KMS-11 (cell line): Measurements from ENCODE around the gene TBC1D9.

Experiments
- H2AFZ ChIP-seq: fragments of 200-600 bp; sonication (generic); 2 replicates; pipeline ENCODE4 v1.6.1; 2016; ENCODE audit warnings: antibody characterized with exemption, mixed run types, low read depth
- H3K27ac ChIP-seq: fragments of 200-600 bp; sonication (generic); 2 replicates; pipeline ENCODE4 v1.6.1; 2016; ENCODE audit warnings: mild to moderate bottlenecking, mixed run types
- H3K27me3 ChIP-seq: fragments of 200-600 bp; sonication (generic); 2 replicates; pipeline ENCODE4 v1.6.1; 2017; ENCODE audit warnings: mild to moderate bottlenecking, low read depth, mixed run types, moderate library complexity; ENCODE audit not compliant: insufficient read depth
- H3K36me3 ChIP-seq: fragments of 200-600 bp; sonication (generic); 2 replicates; pipeline ENCODE4 v1.6.1; 2017; ENCODE audit warnings: mild to moderate bottlenecking, mixed run types; ENCODE audit not compliant: insufficient read depth
- H3K4me1 ChIP-seq: fragments of 200-600 bp; sonication (generic); 2 replicates; pipeline ENCODE4 v1.6.1; 2016; ENCODE audit warnings: mild to moderate bottlenecking, low read depth, mixed run types; ENCODE audit not compliant: poor library complexity, severe bottlenecking
- H3K4me2 ChIP-seq: fragments of 200-600 bp; sonication (generic); 2 replicates; pipeline ENCODE4 v1.7.0; 2016; ENCODE audit warnings: mild to moderate bottlenecking, mixed run types
- H3K4me3 ChIP-seq: fragments of 200-600 bp; sonication (generic); IDR thresholded peaks from 2 replicates; pipeline ENCODE4 v1.6.1; 2017; ENCODE audit warnings: low read depth, low read length, mixed read lengths; ENCODE audit not compliant: insufficient read depth
- H3K79me2 ChIP-seq: fragments of 200-600 bp; sonication (generic); 2 replicates; pipeline ENCODE4 v1.6.1; 2016; ENCODE audit warnings: low read depth, mixed run types; ENCODE audit not compliant: insufficient read depth
- H3K9ac ChIP-seq: fragments of 200-600 bp; sonication (generic); 2 replicates; pipeline ENCODE4 v1.6.1; 2016; ENCODE audit warnings: mild to moderate bottlenecking, mixed run types
- H4K20me1 ChIP-seq: fragments of 200-600 bp; sonication (generic); 2 replicates; pipeline ENCODE4 v1.6.1; 2016; ENCODE audit warnings: mild to moderate bottlenecking, mixed run types; ENCODE audit not compliant: insufficient read depth
- TF ChIP-seq, protein P1 (sequence below): fragments of 200-600 bp; sonication (generic); conservative IDR thresholded peaks from 2 replicates; pipeline ENCODE4 v1.6.1; 2017; ENCODE audit warnings: low read depth, mild to moderate bottlenecking, antibody characterized with exemption, low read length, moderate library complexity, mixed read lengths

The TBC1D9 gene

DNA sequence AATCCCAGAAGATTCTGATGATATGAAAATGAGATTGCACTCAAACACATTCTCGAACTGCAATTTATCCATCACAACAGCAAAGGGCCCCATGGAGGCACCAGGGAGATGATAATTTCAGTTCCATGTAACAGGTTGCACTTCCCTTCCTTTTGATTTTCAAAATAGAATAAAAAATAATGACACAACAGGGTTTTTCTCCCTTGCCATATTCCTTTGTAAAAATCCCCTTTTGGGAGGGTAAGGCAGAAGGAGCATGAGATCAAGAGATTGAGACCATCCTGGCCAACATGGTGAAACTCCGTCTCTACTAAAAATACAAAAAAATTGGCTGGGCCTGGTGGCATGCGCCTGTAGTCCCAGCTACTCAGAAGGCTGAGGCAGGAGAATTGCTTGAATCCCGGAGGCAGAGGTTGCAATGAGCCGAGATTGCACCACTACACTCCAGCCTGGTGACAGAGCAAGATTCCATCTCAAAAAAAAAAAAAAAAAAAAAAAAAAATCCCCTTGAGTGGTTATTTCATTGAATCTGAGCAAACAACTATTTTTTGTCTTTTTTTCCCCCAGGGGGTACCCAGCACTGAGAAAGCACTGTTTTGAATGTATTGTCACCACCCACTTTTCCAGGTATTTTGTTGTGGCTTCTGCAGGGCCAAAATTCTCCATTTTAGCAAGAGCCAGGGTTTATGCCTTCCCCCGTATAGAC lies 26.7 kb downstream of the TBC1D9 start:
- Histone ChIP-seq H3K4me3 (no peak overlapping the region), H3K36me3 (no peaks in the 10 kb centered on the region), H2AFZ (no peak overlapping the region), H4K20me1 (no peaks in the 10 kb centered on the region), H3K9ac (no peak overlapping the region), H3K4me1 (no peaks in the 10 kb centered on the region), H3K27ac (no peak overlapping the region), H3K79me2 (no peaks in the 10 kb centered on the region), H3K4me2 (no peak overlapping the region), H3K27me3 (no peaks in the 10 kb centered on the region)
- TF ChIP-seq, protein P1, sequence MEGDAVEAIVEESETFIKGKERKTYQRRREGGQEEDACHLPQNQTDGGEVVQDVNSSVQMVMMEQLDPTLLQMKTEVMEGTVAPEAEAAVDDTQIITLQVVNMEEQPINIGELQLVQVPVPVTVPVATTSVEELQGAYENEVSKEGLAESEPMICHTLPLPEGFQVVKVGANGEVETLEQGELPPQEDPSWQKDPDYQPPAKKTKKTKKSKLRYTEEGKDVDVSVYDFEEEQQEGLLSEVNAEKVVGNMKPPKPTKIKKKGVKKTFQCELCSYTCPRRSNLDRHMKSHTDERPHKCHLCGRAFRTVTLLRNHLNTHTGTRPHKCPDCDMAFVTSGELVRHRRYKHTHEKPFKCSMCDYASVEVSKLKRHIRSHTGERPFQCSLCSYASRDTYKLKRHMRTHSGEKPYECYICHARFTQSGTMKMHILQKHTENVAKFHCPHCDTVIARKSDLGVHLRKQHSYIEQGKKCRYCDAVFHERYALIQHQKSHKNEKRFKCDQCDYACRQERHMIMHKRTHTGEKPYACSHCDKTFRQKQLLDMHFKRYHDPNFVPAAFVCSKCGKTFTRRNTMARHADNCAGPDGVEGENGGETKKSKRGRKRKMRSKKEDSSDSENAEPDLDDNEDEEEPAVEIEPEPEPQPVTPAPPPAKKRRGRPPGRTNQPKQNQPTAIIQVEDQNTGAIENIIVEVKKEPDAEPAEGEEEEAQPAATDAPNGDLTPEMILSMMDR: no peak

DNA sequence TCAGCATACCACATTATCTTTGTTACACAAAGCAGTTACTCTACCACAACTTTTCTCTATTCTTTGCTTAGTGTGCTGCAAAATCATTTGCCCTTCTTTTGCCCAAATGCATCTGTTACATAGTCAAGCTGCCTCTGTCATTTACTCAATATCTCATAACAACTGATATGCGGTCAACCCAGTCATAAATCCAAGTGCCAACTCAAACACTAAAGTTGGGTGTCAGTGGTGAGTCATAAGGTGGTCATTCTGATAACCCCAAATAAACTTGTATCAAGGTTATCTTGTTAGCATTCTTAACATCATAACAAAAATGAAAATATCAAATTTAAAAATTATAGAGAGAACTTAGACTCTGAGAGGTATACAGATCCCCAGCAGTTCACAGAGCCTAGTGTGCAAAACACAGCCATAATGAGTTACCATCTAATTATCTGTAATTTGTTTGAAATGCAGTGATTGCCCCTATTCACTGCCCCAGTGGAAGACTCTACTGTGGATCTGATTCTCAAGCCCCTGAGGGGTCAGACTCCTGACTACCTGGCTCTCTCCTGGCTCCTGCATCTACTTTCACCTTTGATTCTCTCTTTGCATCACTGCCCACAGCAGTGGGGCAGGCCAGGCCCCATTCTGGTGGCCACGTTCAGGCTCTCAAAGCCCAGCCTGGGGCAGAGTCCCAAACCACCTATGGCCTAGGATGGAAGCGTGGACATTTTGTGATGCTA lies 29.2 kb downstream of the TBC1D9 start:
- no peaks in the 10 kb centered on the region for H3K4me1 ChIP-seq
- TF ChIP-seq, protein P1: no peak
- H3K27me3 ChIP-seq: no peaks in the 10 kb centered on the region
- H3K9ac ChIP-seq: no peak overlapping the region
- no peak overlapping the region for H2AFZ ChIP-seq
- H3K4me3 ChIP-seq: no peak overlapping the region
- H3K4me2 ChIP-seq: no peak overlapping the region
- H4K20me1 ChIP-seq: no peaks in the 10 kb centered on the region
- H3K79me2 ChIP-seq: no peaks in the 10 kb centered on the region
- no peaks in the 10 kb centered on the region for H3K36me3 ChIP-seq
- H3K27ac ChIP-seq: no peak overlapping the region

DNA sequence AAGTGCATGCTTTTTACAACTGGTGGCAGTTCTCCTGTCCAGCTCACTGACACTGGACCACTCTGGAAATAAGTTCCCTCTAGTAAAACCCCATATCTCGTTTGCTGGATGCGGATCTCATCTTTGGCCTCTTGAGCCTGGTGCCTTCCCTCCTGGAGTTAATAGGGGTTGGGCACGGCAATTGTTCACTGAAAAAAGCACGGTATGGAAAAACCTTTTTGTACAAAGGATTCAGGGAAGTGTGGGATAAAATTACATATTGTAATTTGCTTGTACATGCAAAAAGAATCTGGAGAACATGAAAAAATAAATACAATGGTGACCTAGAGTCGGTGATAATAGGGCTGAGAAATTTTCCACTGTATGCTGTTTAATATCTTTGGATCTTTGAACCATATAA lies 30.6 kb downstream of the TBC1D9 start:
- H3K4me1 ChIP-seq: no peaks in the 10 kb centered on the region
- H3K79me2 ChIP-seq: no peaks in the 10 kb centered on the region
- H3K4me2 ChIP-seq: no peak overlapping the region

DNA sequence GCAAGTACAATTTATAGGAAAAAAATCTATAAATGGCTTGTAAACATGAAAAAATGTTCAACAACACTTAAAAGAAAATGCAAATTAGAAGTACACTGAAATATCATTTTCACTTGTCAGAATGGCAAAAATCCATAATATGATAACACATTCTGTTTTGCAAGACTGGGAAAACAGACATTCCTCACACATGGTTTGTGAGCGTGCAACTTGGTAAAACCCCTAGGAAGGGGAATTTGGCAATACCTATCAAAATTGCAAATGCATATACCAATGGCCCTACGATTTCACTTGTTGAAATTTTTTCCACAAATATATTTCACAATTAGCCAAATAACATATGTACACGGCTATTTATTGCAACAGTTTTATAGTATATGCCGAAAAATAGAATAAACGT lies 31.4 kb downstream of the TBC1D9 start:
- Histone ChIP-seq H3K36me3 (no peaks in the 10 kb centered on the region), H3K27ac (no peak overlapping the region), H3K4me1 (peaks cover 2% of the 10 kb centered on the region), H2AFZ (no peak overlapping the region), H4K20me1 (no peaks in the 10 kb centered on the region), H3K79me2 (no peaks in the 10 kb centered on the region), H3K9ac (no peak overlapping the region), H3K27me3 (no peaks in the 10 kb centered on the region), H3K4me2 (no peak overlapping the region), H3K4me3 (no peak overlapping the region)
- TF ChIP-seq, protein P1: no peak

More for the DNA sequence above, 30.6 kb downstream of the TBC1D9 start:
- TF ChIP-seq, protein P1: no peak
- H3K27ac ChIP-seq: no peak overlapping the region
- H3K27me3 ChIP-seq: no peaks in the 10 kb centered on the region
- no peaks in the 10 kb centered on the region for H4K20me1 ChIP-seq
- H3K4me3 ChIP-seq: no peak overlapping the region
- H2AFZ ChIP-seq: no peak overlapping the region
- H3K36me3 ChIP-seq: no peaks in the 10 kb centered on the region
- no peak overlapping the region for H3K9ac ChIP-seq
